Endothelial cell (in vitro differentiated cells): Measurements from ENCODE around the gene OPRD1. TPM values are rescaled to one million over a fixed set of nuclear protein-coding genes. Genes with fewer than 3 reads are reported as not detected.
"Not testable (repeated sequence)": the region's sequence is repeated elsewhere in the genome, so short reads cannot be mapped to it uniquely, and the experiment has no call there.

Source experiments
- DNase-seq: peaks from one replicate; pipeline ENCODE4 v3.0.0; 2021; ENCODE audit warnings: low spot score
- H3K27ac Mint-ChIP-seq: one replicate; pipeline ENCODE4 v1.8.0; 2021; ENCODE audit warnings: mixed read lengths, inconsistent platforms; ENCODE audit not compliant: unreplicated experiment
- H3K27me3 Mint-ChIP-seq: one replicate; pipeline ENCODE4 v1.8.0; 2021; ENCODE audit warnings: mild to moderate bottlenecking, moderate library complexity, mixed read lengths, inconsistent platforms; ENCODE audit not compliant: unreplicated experiment
- H3K36me3 Mint-ChIP-seq: one replicate; pipeline ENCODE4 v1.8.0; 2021; ENCODE audit warnings: mild to moderate bottlenecking, low read depth, mixed read lengths, inconsistent platforms; ENCODE audit not compliant: unreplicated experiment
- H3K4me1 Mint-ChIP-seq: one replicate; pipeline ENCODE4 v1.8.0; 2021; ENCODE audit warnings: mild to moderate bottlenecking, mixed read lengths, inconsistent platforms; ENCODE audit not compliant: unreplicated experiment
- H3K4me3 Mint-ChIP-seq: one replicate; pipeline ENCODE4 v1.8.0; 2021; ENCODE audit warnings: mild to moderate bottlenecking, mixed read lengths, inconsistent platforms; ENCODE audit not compliant: unreplicated experiment
- H3K9me3 Mint-ChIP-seq: one replicate; pipeline ENCODE4 v1.8.0; 2021; ENCODE audit warnings: mixed read lengths, inconsistent platforms; ENCODE audit not compliant: unreplicated experiment
- CTCF ChIP-seq: fragments of 200-600 bp; sonication (generic); IDR thresholded peaks from one replicate; pipeline ENCODE4 v1.5.0; 2021; ENCODE audit warnings: antibody characterized with exemption; ENCODE audit not compliant: unreplicated experiment
- total RNA-seq: library from RNA; stranded (reverse); fragmentation: NEBNext Ultra II Directional; extraction: Animal tissue kit (Norgen Biotek cat#: 25700); gene quantifications from one replicate; pipeline ENCODE4 v1.2.1, GENCODE V29; 2021; ENCODE audit not compliant: unreplicated experiment

Gene OPRD1
- total RNA-seq, 1 donor from 2014 or later = 9.7 TPM

- Mint-ChIP-seq H3K36me3 (no peaks in the 10 kb centered on the region), H3K27ac (no peak overlapping the region), H3K4me3 (no peak overlapping the region), H3K27me3 (peaks cover 2% of the 10 kb centered on the region), H3K4me1 (peaks cover 6% of the 10 kb centered on the region), H3K9me3 (no peaks in the 10 kb centered on the region)
- no peak for TF ChIP-seq CTCF
- DNase-seq = no peak
Observed at GRCh38 chr1:28865997-28866650, 54.2 kb downstream of the OPRD1 start.

- H3K4me3 Mint-ChIP-seq = no peak overlapping the region
- DNase-seq = no peak
Observed at GRCh38 chr1:28867850-28868249, 55.9 kb downstream of the OPRD1 start.

GRCh38 chr1:28869952-28870351 is 58.0 kb downstream of the OPRD1 start:
- no peak for DNase-seq
- TF ChIP-seq CTCF = no peak
- H3K9me3 Mint-ChIP-seq = no peaks in the 10 kb centered on the region
- H3K27ac Mint-ChIP-seq = no peak overlapping the region
- H3K4me3 Mint-ChIP-seq = no peak overlapping the region
- no peaks in the 10 kb centered on the region for H3K36me3 Mint-ChIP-seq
- peaks cover 5% of the 10 kb centered on the region for H3K4me1 Mint-ChIP-seq
- H3K27me3 Mint-ChIP-seq = peaks cover 1% of the 10 kb centered on the region

More at GRCh38 chr1:28867850-28868249, 55.9 kb downstream of the OPRD1 start:
- no peak for TF ChIP-seq CTCF
- no peaks in the 10 kb centered on the region for H3K36me3 Mint-ChIP-seq
- peaks cover 5% of the 10 kb centered on the region for H3K4me1 Mint-ChIP-seq
- H3K9me3 Mint-ChIP-seq = no peaks in the 10 kb centered on the region
- no peak overlapping the region for H3K27ac Mint-ChIP-seq
- H3K27me3 Mint-ChIP-seq = peaks cover 2% of the 10 kb centered on the region

GRCh38 chr1:28871631-28872401 is 59.8 kb downstream of the OPRD1 start:
- Mint-ChIP-seq H3K27ac (no peak overlapping the region), H3K27me3 (peaks cover 1% of the 10 kb centered on the region), H3K9me3 (no peaks in the 10 kb centered on the region), H3K36me3 (no peaks in the 10 kb centered on the region), H3K4me3 (no peak overlapping the region), H3K4me1 (peaks cover 5% of the 10 kb centered on the region)
- no peak for TF ChIP-seq CTCF
- no peak for DNase-seq

- not testable (repeated sequence) for DNase-seq, H3K4me1 Mint-ChIP-seq, H3K36me3 Mint-ChIP-seq, H3K27ac Mint-ChIP-seq, H3K27me3 Mint-ChIP-seq, H3K9me3 Mint-ChIP-seq, H3K4me3 Mint-ChIP-seq
Observed at GRCh38 chr1:28875134-28875533, 63.2 kb downstream of the OPRD1 start.
